MM.1S (cell line): ENCODE measurements around the gene IGFBP2.

Experiments
- CTCF ChIP-seq: fragments of 300-600 bp; sonication (generic); IDR thresholded peaks from 2 replicates; pipeline ENCODE4 v1.5.1; 2016; ENCODE audit warnings: antibody characterized with exemption, low read length, mixed read lengths
- EZH2 ChIP-seq: fragments of 300-600 bp; sonication (generic); optimal IDR thresholded peaks from 2 replicates; pipeline ENCODE3; 2017; ENCODE audit warnings: low read depth, mild to moderate bottlenecking, antibody characterized with exemption, low read length, mixed read lengths
- EZH2phosphoT487 ChIP-seq: fragments of 300-600 bp; sonication (generic); IDR thresholded peaks from 2 replicates; pipeline ENCODE4 v1.6.1; 2018; ENCODE audit warnings: antibody characterized with exemption, low read length

GRCh38 chr2:216594081-216594480 lies 39.1 kb upstream of the IGFBP2 start:
- TF ChIP-seq CTCF = no peak
- TF ChIP-seq EZH2phosphoT487 = no peak
- TF ChIP-seq EZH2 = no peak
